ENCODE measurements around the gene BCLAF1. TPM values are rescaled to one million over a fixed set of nuclear protein-coding genes. Genes with fewer than 3 reads are reported as not detected.

BCLAF1 gene
- total and polyA plus RNA-seq, 9 of the 15 experiments (the other 6 are each of a cell fraction or from before 2014, with no cell fraction given) = 65.4 to 286 (median 165) TPM

DNA sequence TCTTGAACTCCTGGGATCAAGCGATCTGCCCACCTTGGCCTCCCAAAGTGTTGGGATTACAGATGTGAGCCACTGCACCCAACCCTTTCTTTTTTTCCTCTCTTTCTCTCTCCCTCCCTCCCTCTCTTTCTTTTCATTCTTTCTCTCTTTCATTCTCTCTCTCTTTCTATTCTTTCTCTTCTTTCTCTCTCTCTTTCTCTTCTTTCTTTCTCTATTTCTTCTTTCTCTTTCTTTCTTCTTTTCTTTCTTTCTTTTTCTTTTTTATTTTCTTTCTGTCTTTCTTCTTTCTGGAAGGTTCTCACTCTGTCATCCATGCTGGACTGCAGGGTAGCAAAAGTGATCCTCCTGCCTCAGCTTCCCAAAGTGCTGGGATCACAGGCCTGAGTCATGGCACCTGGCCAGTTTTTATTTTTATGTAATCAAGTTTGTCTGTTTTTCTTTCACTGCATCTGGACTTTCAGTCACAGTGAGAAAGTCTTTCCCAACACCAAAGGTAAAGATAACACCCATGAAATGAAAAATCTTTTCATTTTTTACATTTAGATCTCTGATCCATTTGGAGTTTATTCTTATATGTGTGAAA is 20.2 kb upstream of the BCLAF1 start (continued):
- no peak for TF ChIP-seq SMC3 (conservative IDR thresholded peaks at IDR 0.05; ENCODE audit: insufficient read depth, low read depth, low read length)
- TF ChIP-seq OTX1 (CRISPR knock-in tag; IDR thresholded peaks at IDR 0.05) = 0 out of 2 replicates have a peak, but pooled peaks have one; percentile 59
- TF ChIP-seq, protein P1, sequence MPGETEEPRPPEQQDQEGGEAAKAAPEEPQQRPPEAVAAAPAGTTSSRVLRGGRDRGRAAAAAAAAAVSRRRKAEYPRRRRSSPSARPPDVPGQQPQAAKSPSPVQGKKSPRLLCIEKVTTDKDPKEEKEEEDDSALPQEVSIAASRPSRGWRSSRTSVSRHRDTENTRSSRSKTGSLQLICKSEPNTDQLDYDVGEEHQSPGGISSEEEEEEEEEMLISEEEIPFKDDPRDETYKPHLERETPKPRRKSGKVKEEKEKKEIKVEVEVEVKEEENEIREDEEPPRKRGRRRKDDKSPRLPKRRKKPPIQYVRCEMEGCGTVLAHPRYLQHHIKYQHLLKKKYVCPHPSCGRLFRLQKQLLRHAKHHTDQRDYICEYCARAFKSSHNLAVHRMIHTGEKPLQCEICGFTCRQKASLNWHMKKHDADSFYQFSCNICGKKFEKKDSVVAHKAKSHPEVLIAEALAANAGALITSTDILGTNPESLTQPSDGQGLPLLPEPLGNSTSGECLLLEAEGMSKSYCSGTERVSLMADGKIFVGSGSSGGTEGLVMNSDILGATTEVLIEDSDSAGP (CRISPR knock-in tag; IDR thresholded peaks at IDR 0.05) = no peak
- TF ChIP-seq HNRNPUL1 (IDR thresholded peaks at IDR 0.05; ENCODE audit: low read length) = no peak
- TF ChIP-seq HMGN3 (IDR thresholded peaks at IDR 0.05; ENCODE audit: borderline replicate concordance, extremely low read depth, insufficient read length, low read depth, low read length) = no peak
- TF ChIP-seq, protein P2, sequence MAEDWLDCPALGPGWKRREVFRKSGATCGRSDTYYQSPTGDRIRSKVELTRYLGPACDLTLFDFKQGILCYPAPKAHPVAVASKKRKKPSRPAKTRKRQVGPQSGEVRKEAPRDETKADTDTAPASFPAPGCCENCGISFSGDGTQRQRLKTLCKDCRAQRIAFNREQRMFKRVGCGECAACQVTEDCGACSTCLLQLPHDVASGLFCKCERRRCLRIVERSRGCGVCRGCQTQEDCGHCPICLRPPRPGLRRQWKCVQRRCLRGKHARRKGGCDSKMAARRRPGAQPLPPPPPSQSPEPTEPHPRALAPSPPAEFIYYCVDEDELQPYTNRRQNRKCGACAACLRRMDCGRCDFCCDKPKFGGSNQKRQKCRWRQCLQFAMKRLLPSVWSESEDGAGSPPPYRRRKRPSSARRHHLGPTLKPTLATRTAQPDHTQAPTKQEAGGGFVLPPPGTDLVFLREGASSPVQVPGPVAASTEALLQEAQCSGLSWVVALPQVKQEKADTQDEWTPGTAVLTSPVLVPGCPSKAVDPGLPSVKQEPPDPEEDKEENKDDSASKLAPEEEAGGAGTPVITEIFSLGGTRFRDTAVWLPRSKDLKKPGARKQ (CRISPR knock-in tag; IDR thresholded peaks at IDR 0.05) = no peak
- TF ChIP-seq CAMTA2 (CRISPR knock-in tag; conservative IDR thresholded peaks at IDR 0.05) = no peak
- TF ChIP-seq CREM (IDR thresholded peaks at IDR 0.05; ENCODE audit: low read depth) = no peak
- TF ChIP-seq POLR2AphosphoS5 (IDR thresholded peaks at IDR 0.05; ENCODE audit: control insufficient read depth, insufficient read depth, low read depth, low read length) = no peak
- no peak for TF ChIP-seq SETDB1 (IDR thresholded peaks at IDR 0.05; ENCODE audit: low read length)
- TF ChIP-seq ZNF431 (CRISPR knock-in tag; IDR thresholded peaks at IDR 0.05) = no peak
- no peak for TF ChIP-seq PRPF4 (IDR thresholded peaks at IDR 0.05; ENCODE audit: insufficient read depth, low read depth, low read length, poor library complexity, severe bottlenecking)
- no peak for TF ChIP-seq NCOA1 (IDR thresholded peaks at IDR 0.05; ENCODE audit: low read depth)
- TF ChIP-seq SMAD4 (CRISPR knock-in tag; conservative IDR thresholded peaks at IDR 0.05) = no peak
- no peak for TF ChIP-seq BCOR (IDR thresholded peaks at IDR 0.05)
- TF ChIP-seq, protein P3, sequence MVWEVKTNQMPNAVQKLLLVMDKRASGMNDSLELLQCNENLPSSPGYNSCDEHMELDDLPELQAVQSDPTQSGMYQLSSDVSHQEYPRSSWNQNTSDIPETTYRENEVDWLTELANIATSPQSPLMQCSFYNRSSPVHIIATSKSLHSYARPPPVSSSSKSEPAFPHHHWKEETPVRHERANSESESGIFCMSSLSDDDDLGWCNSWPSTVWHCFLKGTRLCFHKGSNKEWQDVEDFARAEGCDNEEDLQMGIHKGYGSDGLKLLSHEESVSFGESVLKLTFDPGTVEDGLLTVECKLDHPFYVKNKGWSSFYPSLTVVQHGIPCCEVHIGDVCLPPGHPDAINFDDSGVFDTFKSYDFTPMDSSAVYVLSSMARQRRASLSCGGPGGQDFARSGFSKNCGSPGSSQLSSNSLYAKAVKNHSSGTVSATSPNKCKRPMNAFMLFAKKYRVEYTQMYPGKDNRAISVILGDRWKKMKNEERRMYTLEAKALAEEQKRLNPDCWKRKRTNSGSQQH (CRISPR knock-in tag; IDR thresholded peaks at IDR 0.05) = 0 out of 2 replicates have a peak, but pooled peaks have one; percentile 27
